ENCODE results near the gene FNBP1.

- TF ChIP-seq EZH2phosphoT487 (IDR thresholded peaks at IDR 0.05; ENCODE audit: insufficient read depth, low read depth): no peak
- no peak for TF ChIP-seq EZH2 (IDR thresholded peaks at IDR 0.05; ENCODE audit: insufficient read depth, poor library complexity, severe bottlenecking)
Observed at GRCh38 chr9:129919841-129920240, 123.1 kb downstream of the FNBP1 start.

Measured in GM23248 (cell line).